ENCODE results near the gene JMJD1C.

Gene JMJD1C

GRCh38 chr10:63173468-63174232, 292.1 kb downstream of the JMJD1C start:
- DNase-seq (no peak), ATAC-seq (replicated peaks) (peak; percentile 99)
- Mint-ChIP-seq H3K36me3 (peaks cover 42 to 53% of the 10 kb centered on the region in 2 donors), H3K9me3 (no peaks in the 10 kb centered on the region), H3K27me3 (no peaks in the 10 kb centered on the region), H3K4me1 (peaks cover 35 to 61% of the 10 kb centered on the region in 2 donors), H3K27ac (peak overlapping the region; percentile 88), H3K4me3 (peak overlapping the region; percentile 51 to 68)

DNA sequence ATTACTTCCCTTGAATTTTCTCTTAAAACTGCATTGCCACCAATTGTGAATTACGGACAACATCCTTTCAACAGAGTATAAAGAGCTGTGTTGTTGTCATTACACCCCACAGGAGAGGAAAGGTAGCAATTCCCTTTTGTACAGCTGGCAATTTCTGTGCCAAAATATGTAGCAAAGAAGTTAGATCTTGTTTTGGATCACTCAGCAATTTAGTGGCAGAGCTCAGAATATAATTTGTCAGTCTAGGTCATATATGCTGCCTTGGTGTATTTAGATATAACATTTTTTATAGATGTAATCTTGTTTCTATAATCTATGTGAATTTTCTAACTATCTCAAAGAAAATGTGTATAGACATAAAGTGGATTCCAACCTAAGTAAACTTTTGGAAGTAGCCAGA, 293.9 kb downstream of the JMJD1C start:
- DNase-seq: no peak
- Mint-ChIP-seq H3K4me3 (no peak overlapping the region), H3K9me3 (no peaks in the 10 kb centered on the region), H3K27me3 (no peaks in the 10 kb centered on the region), H3K36me3 (peaks cover 34 to 45% of the 10 kb centered on the region in 2 donors), H3K27ac (peak overlapping the region; percentile 37), H3K4me1 (peaks cover 29 to 49% of the 10 kb centered on the region in 2 donors)
- no peak for ATAC-seq (replicated peaks)

DNA sequence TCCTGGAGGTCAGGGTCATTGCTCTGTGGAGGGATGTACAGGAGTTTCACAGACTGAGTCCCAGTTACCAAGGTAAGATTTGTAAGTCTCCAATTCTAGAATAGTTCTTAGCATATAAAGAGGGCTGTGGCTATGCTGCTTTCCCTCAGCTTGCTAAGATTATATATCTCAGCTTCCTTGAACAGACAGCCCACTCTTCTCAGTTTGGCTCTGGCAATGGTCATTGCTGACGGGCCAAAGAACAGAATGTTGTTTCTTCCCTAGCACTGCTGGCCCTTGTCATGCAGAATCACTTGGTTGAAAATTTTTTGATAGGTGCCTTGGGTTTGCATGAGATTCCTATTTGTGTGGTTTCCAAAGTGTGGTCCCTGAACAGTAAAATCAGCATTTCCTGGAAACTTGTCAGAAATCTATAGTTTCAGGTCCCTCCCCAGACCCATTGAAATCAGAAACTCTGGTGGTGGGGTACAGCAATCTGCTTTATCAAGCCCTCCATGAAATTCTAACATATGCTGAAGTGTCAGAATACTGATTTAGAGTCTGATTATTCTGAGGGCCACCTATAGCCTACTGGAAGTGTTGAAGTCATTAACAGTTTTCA, 294.4 kb downstream of the JMJD1C start:
- DNase-seq (no peak), ATAC-seq (replicated peaks) (no peak)
- Mint-ChIP-seq H3K36me3 (peaks cover 34 to 42% of the 10 kb centered on the region in 2 donors), H3K27me3 (no peaks in the 10 kb centered on the region), H3K4me1 (peaks cover 29 to 44% of the 10 kb centered on the region in 2 donors), H3K9me3 (no peaks in the 10 kb centered on the region), H3K27ac (peak overlapping the region; percentile 37), H3K4me3 (no peak overlapping the region)

DNA sequence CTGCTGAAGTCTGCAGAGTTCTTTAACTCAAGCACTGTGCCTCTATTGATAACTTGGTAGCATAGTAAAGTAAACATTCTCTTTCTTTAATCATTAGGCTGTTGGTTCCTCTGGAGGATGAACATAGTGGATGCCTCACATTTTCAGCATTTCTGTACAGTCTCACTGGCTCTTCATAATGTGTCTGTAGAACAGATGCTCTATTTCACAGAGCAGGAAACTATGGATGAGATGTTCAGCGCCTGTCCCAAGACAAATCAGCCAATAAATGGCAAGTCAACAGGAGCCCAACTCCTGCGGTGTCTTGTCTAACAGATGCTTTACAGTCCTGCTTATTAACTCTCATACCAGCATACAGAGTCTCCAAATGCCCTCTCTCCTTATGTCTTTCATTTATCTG, 296.2 kb downstream of the JMJD1C start:
- H3K4me3 Mint-ChIP-seq: no peak overlapping the region

DNA sequence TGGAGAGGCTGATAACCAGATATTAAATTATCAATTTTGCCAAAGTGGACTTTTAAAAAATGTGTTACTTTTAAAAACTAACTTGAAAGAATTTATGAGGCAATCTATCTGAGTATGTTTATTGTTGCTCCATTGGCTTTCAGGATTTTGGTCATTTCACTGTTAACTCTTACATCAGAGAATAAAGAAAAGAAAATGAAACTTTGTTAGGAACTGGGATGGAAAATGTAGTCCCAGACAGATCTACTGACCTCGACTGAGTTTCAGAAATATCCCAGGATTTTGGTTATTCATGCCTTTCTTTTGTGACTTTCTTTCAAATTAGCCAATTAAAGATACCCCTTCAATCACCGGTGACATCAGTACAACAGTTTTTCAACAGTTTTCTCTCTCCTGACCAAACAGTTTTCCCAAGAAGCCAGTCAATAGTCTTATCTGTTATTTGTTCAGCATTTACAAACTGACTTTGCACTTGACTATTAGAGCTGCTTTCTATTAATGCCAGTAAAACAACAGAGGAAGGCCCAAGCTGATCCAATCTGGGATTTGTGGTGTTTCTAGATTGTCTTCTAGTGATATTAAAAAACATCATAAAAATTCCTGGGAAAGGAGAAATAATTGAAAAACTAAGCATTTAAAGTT, 296.8 kb downstream of the JMJD1C start:
- Mint-ChIP-seq H3K27me3 (no peaks in the 10 kb centered on the region), H3K4me3 (no peak overlapping the region), H3K36me3 (peaks cover 33 to 36% of the 10 kb centered on the region in 2 donors), H3K4me1 (peaks cover 23 to 34% of the 10 kb centered on the region in 2 donors), H3K27ac (no peak overlapping the region), H3K9me3 (no peaks in the 10 kb centered on the region)
- ATAC-seq (replicated peaks) (no peak), DNase-seq (no peak)

More for the DNA sequence above, 296.2 kb downstream of the JMJD1C start:
- Mint-ChIP-seq H3K9me3 (no peaks in the 10 kb centered on the region), H3K27ac (no peak overlapping the region), H3K36me3 (peaks cover 35 to 43% of the 10 kb centered on the region in 2 donors), H3K4me1 (peaks cover 28 to 41% of the 10 kb centered on the region in 2 donors), H3K27me3 (no peaks in the 10 kb centered on the region)
- DNase-seq (no peak), ATAC-seq (replicated peaks) (no peak)

GRCh38 chr10:63166742-63167258, 299.0 kb downstream of the JMJD1C start:
- Mint-ChIP-seq H3K27ac (no peak overlapping the region), H3K4me3 (no peak overlapping the region), H3K27me3 (no peaks in the 10 kb centered on the region), H3K36me3 (peaks cover 21 to 31% of the 10 kb centered on the region in 2 donors), H3K4me1 (peaks cover 10 to 15% of the 10 kb centered on the region in 2 donors), H3K9me3 (no peaks in the 10 kb centered on the region)
- DNase-seq (peak; percentile 17), ATAC-seq (replicated peaks) (peak; percentile 70 to 77)

- no peaks in the 10 kb centered on the region for H3K9me3 Mint-ChIP-seq
- H3K4me3 Mint-ChIP-seq: no peak overlapping the region
- DNase-seq (no peak), ATAC-seq (replicated peaks) (no peak)
- peaks cover 14 to 22% of the 10 kb centered on the region in 2 donors for H3K36me3 Mint-ChIP-seq
- no peak overlapping the region for H3K27ac Mint-ChIP-seq
- H3K4me1 Mint-ChIP-seq: peaks cover 3 to 6% of the 10 kb centered on the region in 2 donors
- H3K27me3 Mint-ChIP-seq: no peaks in the 10 kb centered on the region
Measured at GRCh38 chr10:63165249-63165648, 300.5 kb downstream of the JMJD1C start.

DNA sequence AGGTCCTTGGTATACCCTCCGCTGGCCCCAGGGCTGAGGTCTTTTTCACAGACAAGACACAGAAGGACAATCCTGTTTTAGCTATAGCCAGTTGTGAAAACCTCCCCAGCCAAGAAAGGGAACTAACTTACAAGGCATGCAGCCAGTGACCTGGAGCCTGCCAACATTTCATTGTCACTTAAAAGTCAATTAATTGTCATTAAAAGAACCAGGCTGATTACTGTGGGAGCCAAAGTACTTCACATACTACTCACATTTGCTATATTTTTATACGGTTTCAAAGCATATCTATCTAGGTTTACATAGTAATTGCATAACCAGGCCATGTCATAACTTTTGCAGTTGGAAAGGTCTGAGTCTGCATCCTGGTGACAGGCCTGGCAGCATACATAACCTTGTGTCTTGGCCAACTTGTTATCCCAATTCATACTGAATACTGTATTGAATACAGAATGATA, 301.6 kb downstream of the JMJD1C start:
- Mint-ChIP-seq H3K4me3 (no peak overlapping the region), H3K27ac (no peak overlapping the region), H3K9me3 (no peaks in the 10 kb centered on the region), H3K36me3 (peaks cover 10 to 16% of the 10 kb centered on the region in 2 donors), H3K4me1 (peaks cover 0 to 6% of the 10 kb centered on the region in 2 donors), H3K27me3 (no peaks in the 10 kb centered on the region)
- ATAC-seq (replicated peaks) (no peak), DNase-seq (no peak)

GRCh38 chr10:63161592-63161991, 304.2 kb downstream of the JMJD1C start:
- peaks cover 11 to 15% of the 10 kb centered on the region in 2 donors for H3K36me3 Mint-ChIP-seq
- ATAC-seq (replicated peaks) (no peak), DNase-seq (no peak)
- no peaks in the 10 kb centered on the region for H3K9me3 Mint-ChIP-seq
- peaks cover 8 to 17% of the 10 kb centered on the region in 2 donors for H3K4me1 Mint-ChIP-seq
- H3K27me3 Mint-ChIP-seq: no peaks in the 10 kb centered on the region
- no peak overlapping the region for H3K4me3 Mint-ChIP-seq
- H3K27ac Mint-ChIP-seq: peak overlapping the region; percentile 14

DNA sequence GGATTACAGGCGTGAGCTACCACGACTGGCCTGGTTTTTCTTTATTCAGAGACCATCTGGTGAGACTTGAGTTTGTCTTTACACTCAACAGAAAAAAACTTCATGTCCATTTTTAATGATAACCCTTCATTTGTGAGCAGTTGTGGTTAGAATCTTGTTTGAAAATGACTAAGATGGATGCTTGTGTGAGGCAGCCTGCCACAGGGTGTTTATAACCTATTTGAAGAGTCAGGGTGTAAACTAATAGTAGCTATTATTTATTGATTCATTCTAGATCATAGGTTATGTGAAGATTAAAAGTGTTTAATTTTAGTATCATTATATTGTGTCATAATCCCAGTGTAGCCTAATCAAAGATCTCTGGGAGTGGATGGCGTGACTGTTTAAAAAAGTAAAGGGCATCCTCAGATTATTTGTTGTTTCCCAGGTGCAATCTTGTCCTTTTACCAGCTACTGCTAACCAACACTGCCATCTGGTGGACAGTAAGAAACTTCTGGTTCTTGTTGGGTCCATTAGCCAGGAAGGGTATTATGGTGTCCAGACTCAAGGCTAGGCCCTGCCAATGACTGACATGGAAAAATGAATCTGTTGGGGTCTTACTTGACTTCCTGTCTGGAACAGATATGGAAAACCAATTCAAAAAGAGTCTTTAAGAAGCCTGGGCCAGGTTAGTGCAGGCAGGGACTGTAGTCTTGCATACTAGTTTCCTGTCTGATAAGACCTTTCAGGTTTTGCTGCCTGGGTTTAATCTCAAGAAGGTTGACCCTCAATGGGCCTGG, 307.7 kb downstream of the JMJD1C start:
- H3K36me3 Mint-ChIP-seq: peaks cover 17 to 27% of the 10 kb centered on the region in 2 donors
- peak; percentile 82 for ATAC-seq (replicated peaks)
- H3K9me3 Mint-ChIP-seq: no peaks in the 10 kb centered on the region
- no peak overlapping the region for H3K27ac Mint-ChIP-seq
- H3K4me3 Mint-ChIP-seq: no peak overlapping the region
- H3K27me3 Mint-ChIP-seq: no peaks in the 10 kb centered on the region
- no peak for DNase-seq
- H3K4me1 Mint-ChIP-seq: peaks cover 13 to 26% of the 10 kb centered on the region in 2 donors

DNA sequence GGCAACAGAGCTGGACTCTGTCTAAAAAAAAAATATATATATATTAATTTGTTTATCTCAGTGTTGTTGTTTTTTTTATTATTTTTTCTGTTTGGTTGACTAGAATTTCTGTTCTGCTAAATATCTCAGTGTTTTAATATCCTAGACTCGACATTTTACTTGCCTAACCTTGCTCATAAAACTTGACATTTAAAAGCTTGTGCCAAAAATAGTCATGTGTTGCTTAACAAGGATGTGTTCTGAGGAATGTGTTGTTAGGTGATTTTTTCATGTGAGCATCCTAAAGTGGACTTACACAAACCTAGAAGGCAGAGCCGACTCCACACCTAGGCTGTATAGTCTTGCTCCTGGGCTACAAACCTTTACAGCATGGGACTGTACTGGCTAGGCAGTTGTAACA, 309.5 kb downstream of the JMJD1C start:
- no peaks in the 10 kb centered on the region for H3K9me3 Mint-ChIP-seq
- H3K4me3 Mint-ChIP-seq: no peak overlapping the region
- no peak for DNase-seq
- ATAC-seq (replicated peaks): no peak
- H3K36me3 Mint-ChIP-seq: peaks cover 19 to 29% of the 10 kb centered on the region in 2 donors
- peaks cover 13 to 26% of the 10 kb centered on the region in 2 donors for H3K4me1 Mint-ChIP-seq
- H3K27ac Mint-ChIP-seq: no peak overlapping the region
- no peaks in the 10 kb centered on the region for H3K27me3 Mint-ChIP-seq

DNA sequence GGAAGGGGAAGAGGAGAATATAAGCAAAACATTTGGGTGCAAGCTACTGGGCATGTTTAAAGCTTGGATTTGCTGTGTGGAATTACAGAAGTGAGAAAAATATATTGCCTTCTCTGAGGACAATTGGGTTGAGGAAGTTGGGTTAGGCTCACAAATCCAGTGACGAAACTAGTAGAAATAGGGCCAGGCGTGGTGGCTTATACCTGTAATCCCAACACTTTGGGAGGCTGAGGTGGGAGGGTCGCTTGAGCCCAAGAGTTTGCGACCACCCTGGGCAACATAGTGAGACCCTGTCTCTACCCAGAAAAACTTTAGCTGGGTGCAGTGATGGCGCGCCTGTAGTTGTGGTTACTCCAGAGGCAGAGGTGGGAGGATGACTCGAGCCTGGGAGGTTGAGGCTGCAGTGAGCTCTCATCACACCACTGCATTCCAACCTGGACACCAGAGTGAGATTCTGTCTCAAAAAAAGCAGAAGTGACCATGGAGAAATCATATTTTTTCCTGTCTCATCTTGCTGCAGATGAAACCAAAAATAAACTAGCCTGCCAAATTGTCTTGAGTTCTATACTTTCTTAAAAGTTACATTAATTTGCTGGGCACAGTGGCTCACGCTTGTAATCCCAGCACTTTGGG, 310.3 kb downstream of the JMJD1C start:
- Mint-ChIP-seq H3K27me3 (no peaks in the 10 kb centered on the region), H3K4me1 (peaks cover 13 to 26% of the 10 kb centered on the region in 2 donors), H3K36me3 (peaks cover 19 to 32% of the 10 kb centered on the region in 2 donors), H3K27ac (no peak overlapping the region), H3K4me3 (no peak overlapping the region), H3K9me3 (no peaks in the 10 kb centered on the region)
- ATAC-seq (replicated peaks) (no peak), DNase-seq (no peak)

- H3K36me3 Mint-ChIP-seq: peaks cover 19 to 35% of the 10 kb centered on the region in 2 donors
- no peaks in the 10 kb centered on the region for H3K27me3 Mint-ChIP-seq
- peaks cover 12 to 31% of the 10 kb centered on the region in 2 donors for H3K4me1 Mint-ChIP-seq
- H3K27ac Mint-ChIP-seq: no peak overlapping the region
- no peak for DNase-seq
- H3K4me3 Mint-ChIP-seq: no peak overlapping the region
- ATAC-seq (replicated peaks): no peak
- no peaks in the 10 kb centered on the region for H3K9me3 Mint-ChIP-seq
Measured at GRCh38 chr10:63154546-63155387, 311.0 kb downstream of the JMJD1C start.

Data from stimulated activated naive B cell treated with anti-CD40 and anti-IgM and Interleukin-4, amounts not matched to agents 10 μg/mL and 1 μg/mL and 100 μg/mL, for 72 hours (primary cell).